Tibial nerve (tissue), 3 donors: Measurements from ENCODE around the gene CAMK2G.

ENCODE experiments used
- POLR2A ChIP-seq, 2 donors: fragments of 450-650 bp; IDR thresholded peaks; one replicate each; pipeline ENCODE4 v1.6.1; 2017; ENCODE audit warnings: antibody characterized with exemption in 2 of 2, mild to moderate bottlenecking in 2 of 2, moderate library complexity in 2 of 2
- TF ChIP-seq, protein P1 (sequence below), 5 experiments: fragments of 200-600 bp in 3 of 5; fragments of 450-650 bp in 2 of 5; sonication (generic) in 3 of 5; IDR thresholded peaks; one replicate each; pipeline ENCODE4 v1.5.1; 2016 to 2019; ENCODE audit warnings: antibody characterized with exemption in 5 of 5, mild to moderate bottlenecking in 3 of 5, moderate library complexity in 2 of 5

- TF ChIP-seq, protein P1, sequence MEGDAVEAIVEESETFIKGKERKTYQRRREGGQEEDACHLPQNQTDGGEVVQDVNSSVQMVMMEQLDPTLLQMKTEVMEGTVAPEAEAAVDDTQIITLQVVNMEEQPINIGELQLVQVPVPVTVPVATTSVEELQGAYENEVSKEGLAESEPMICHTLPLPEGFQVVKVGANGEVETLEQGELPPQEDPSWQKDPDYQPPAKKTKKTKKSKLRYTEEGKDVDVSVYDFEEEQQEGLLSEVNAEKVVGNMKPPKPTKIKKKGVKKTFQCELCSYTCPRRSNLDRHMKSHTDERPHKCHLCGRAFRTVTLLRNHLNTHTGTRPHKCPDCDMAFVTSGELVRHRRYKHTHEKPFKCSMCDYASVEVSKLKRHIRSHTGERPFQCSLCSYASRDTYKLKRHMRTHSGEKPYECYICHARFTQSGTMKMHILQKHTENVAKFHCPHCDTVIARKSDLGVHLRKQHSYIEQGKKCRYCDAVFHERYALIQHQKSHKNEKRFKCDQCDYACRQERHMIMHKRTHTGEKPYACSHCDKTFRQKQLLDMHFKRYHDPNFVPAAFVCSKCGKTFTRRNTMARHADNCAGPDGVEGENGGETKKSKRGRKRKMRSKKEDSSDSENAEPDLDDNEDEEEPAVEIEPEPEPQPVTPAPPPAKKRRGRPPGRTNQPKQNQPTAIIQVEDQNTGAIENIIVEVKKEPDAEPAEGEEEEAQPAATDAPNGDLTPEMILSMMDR (IDR thresholded peaks at IDR 0.05): no peak
- TF ChIP-seq POLR2A (IDR thresholded peaks at IDR 0.05): no peak
These were observed 51.0 kb downstream of the CAMK2G start for GRCh38 chr10:73823391-73823790.
